ENCODE measurements around the gene NRN1L. TPM values are rescaled to one million over a fixed set of nuclear protein-coding genes. Genes with fewer than 3 reads are reported as not detected.
A peak's percentile ranks its signal among the peaks of the same experiment; 100 is the strongest.

Gene NRN1L
- total and polyA plus RNA-seq, 2 donors (not counting 3 experiments of a cell fraction or from before 2014, with no cell fraction given): 0.37 TPM; not detected in 1

DNA sequence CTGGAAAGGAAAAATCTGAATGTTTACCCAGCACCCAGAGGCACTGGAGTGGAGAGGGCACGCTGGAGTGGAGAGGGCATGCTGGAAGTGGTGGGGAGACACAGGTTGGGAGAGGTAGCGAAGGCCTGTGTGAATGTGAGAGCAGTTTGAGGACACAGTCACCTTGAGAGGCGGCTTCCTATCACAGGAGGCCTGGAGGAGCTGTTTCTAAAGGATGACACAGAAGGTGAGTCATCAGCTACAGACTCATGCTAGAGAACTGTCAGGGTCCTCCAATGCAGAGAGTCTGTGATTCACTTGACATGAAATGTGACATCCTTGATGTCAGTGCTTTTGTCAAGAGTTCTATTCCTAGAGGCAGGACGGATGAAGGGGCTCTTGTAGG lies 33.2 kb downstream of the NRN1L start:
- Histone ChIP-seq H3K27me3 (ENCODE audit: control insufficient read depth in 2 of 2, insufficient read depth in 2 of 2, low read length in 2 of 2) (no peaks in the 10 kb centered on the region), H3K9ac (replicated peaks; ENCODE audit: extremely low read depth, insufficient read depth, low read length) (no peak overlapping the region), H3K36me3 (ENCODE audit: control insufficient read depth in 2 of 2, extremely low read depth in 1 of 2, insufficient read depth in 2 of 2, low read length in 2 of 2) (peaks cover 0 to 14% of the 10 kb centered on the region in 2 experiments), H3K4me3 (replicated peaks in 1 of 3; ENCODE audit: insufficient read depth in 1 of 3, low read depth in 1 of 3, low read length in 3 of 3) (no peak overlapping the region), H3K79me2 (ENCODE audit: control insufficient read depth, insufficient read depth, low read length) (no peaks in the 10 kb centered on the region), H3K9me1 (replicated peaks; ENCODE audit: control insufficient read depth, extremely low read depth, insufficient read depth, low read length) (no peaks in the 10 kb centered on the region), H2AFZ (ENCODE audit: low read depth, low read length) (no peak overlapping the region), H3K4me1 (ENCODE audit: control insufficient read depth, extremely low read depth, insufficient read depth, low read length) (no peaks in the 10 kb centered on the region), H3K9me3 (replicated peaks; ENCODE audit: control insufficient read depth, insufficient read depth, low read length) (no peaks in the 10 kb centered on the region), H3K4me2 (ENCODE audit: insufficient read depth, low read length) (no peak overlapping the region), H3K27ac (ENCODE audit: insufficient read depth, low read depth, low read length) (no peak overlapping the region), H4K20me1 (replicated peaks; ENCODE audit: control insufficient read depth, extremely low read depth, insufficient read depth, low read length) (no peaks in the 10 kb centered on the region)
- peak; percentile 62 for TF ChIP-seq JUN (IDR thresholded peaks at IDR 0.05; ENCODE audit: borderline replicate concordance, insufficient read depth, insufficient read length, low read depth)
- no peak for TF ChIP-seq POLR2AphosphoS5 (IDR thresholded peaks at IDR 0.05; ENCODE audit: insufficient read depth, low read depth, low read length)
- BruUV-seq (replicated peaks): no TSS peak
- CTCF ChIA-PET: interaction anchor here (0.8 to 1.7 kb wide), 4 partner anchors 34 to 397 kb away, joined by 3 to 6 read pairs (median 4); no protein-coding TSS in a partner anchor
- intact Hi-C loops (cut with micrococcal nuclease): no loop called here
- dilution Hi-C loops (cut with MboI; ENCODE audit: extremely low pct_ligation_motif_present, low sequenced_read_pairs): loop anchor here (25.0 kb wide), 1 partner anchor 231 kb away; no protein-coding TSS in a partner anchor
- POLR2A ChIA-PET: no interaction called here
- no peak for DNase-seq (ENCODE audit: low read depth, low spot score)
- no peak for FAIRE-seq

DNA sequence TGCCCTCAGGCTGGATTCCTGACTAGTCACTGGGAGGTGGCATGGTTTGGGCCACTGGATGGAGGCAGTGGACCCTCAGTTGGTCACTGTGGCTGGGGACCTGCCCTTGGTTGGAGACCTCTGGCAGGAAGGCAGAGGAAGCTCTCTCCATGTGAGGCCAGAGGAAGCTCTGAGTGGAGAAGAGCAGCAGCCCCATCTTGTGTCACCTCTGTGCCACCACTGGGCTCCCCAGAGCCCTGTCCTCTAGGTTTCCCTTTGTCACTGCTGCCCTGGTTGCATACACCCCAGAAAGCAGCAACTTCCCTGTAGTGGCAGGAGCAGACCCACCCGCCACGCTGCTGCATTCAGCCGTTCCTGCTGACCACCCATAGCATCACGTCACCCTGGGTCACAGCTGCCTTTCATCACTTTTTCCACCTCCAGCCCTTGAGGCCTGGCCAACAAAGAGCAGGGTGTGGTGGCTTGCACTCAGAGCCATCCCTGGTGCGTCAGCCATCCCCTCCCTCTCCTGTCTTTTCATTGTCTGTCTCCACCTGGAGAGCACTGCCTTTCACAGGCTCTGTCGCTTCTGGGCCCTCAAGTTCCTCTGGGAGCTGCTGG lies 35.0 kb downstream of the NRN1L start:
- no peak for TF ChIP-seq JUN (IDR thresholded peaks at IDR 0.05; ENCODE audit: borderline replicate concordance, insufficient read depth, insufficient read length, low read depth)
- no peak for TF ChIP-seq GATA2 (IDR thresholded peaks at IDR 0.05; ENCODE audit: insufficient read depth, insufficient read length, low read depth, low read length)
- TF ChIP-seq, protein P1, sequence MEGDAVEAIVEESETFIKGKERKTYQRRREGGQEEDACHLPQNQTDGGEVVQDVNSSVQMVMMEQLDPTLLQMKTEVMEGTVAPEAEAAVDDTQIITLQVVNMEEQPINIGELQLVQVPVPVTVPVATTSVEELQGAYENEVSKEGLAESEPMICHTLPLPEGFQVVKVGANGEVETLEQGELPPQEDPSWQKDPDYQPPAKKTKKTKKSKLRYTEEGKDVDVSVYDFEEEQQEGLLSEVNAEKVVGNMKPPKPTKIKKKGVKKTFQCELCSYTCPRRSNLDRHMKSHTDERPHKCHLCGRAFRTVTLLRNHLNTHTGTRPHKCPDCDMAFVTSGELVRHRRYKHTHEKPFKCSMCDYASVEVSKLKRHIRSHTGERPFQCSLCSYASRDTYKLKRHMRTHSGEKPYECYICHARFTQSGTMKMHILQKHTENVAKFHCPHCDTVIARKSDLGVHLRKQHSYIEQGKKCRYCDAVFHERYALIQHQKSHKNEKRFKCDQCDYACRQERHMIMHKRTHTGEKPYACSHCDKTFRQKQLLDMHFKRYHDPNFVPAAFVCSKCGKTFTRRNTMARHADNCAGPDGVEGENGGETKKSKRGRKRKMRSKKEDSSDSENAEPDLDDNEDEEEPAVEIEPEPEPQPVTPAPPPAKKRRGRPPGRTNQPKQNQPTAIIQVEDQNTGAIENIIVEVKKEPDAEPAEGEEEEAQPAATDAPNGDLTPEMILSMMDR (IDR thresholded peaks at IDR 0.05; ENCODE audit: extremely low read depth in 1 of 2, insufficient read depth in 1 of 2, low read depth in 1 of 2, low read length in 2 of 2): no peak
- TF ChIP-seq, protein P2, sequence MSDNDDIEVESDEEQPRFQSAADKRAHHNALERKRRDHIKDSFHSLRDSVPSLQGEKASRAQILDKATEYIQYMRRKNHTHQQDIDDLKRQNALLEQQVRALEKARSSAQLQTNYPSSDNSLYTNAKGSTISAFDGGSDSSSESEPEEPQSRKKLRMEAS (IDR thresholded peaks at IDR 0.05; ENCODE audit: insufficient read depth, insufficient read length): no peak
- no peak for TF ChIP-seq EZH2 (IDR thresholded peaks at IDR 0.05; ENCODE audit: borderline replicate concordance, low read depth, low read length, severe bottlenecking)
- no peak for TF ChIP-seq POLR2AphosphoS5 (IDR thresholded peaks at IDR 0.05; ENCODE audit: insufficient read depth, low read depth, low read length)
- no peak for TF ChIP-seq POLR2A (IDR thresholded peaks at IDR 0.05; ENCODE audit: low read depth, low read length)
- no peak for TF ChIP-seq FOS (IDR thresholded peaks at IDR 0.05; ENCODE audit: borderline replicate concordance, insufficient read depth, low read length)
- TF ChIP-seq MYC (IDR thresholded peaks at IDR 0.05; ENCODE audit: low read depth, low read length): no peak
- no peak overlapping the region for H2AFZ ChIP-seq (ENCODE audit: low read depth, low read length)
- dilution Hi-C loops (cut with MboI; ENCODE audit: extremely low pct_ligation_motif_present, low sequenced_read_pairs) (loop anchor here (25.0 kb wide), 1 partner anchor 232 kb away; no protein-coding TSS in a partner anchor), intact Hi-C loops (cut with micrococcal nuclease) (loop anchor here (10.0 kb wide), 1 partner anchor 395 kb away; the partner anchor contains the start of gene RIPOR1)
- H3K4me1 ChIP-seq (ENCODE audit: control insufficient read depth, extremely low read depth, insufficient read depth, low read length): no peaks in the 10 kb centered on the region
- peaks cover 0 to 20% of the 10 kb centered on the region in 2 experiments for H3K36me3 ChIP-seq (ENCODE audit: control insufficient read depth in 2 of 2, extremely low read depth in 1 of 2, insufficient read depth in 2 of 2, low read length in 2 of 2)
- ChIA-PET POLR2A (no interaction called here), CTCF (interaction anchor here (0.6 to 1.7 kb wide), 4 partner anchors 33 to 121 kb away, joined by 3 to 9 read pairs (median 3); no protein-coding TSS in a partner anchor)
- no peak overlapping the region for H3K4me2 ChIP-seq (ENCODE audit: insufficient read depth, low read length)
- no peak for DNase-seq (ENCODE audit: low read depth, low spot score)
- no TSS peak for BruUV-seq (replicated peaks)
- H3K9ac ChIP-seq (replicated peaks; ENCODE audit: extremely low read depth, insufficient read depth, low read length): no peak overlapping the region
- no peaks in the 10 kb centered on the region for H3K9me3 ChIP-seq (replicated peaks; ENCODE audit: control insufficient read depth, insufficient read depth, low read length)
- H3K27me3 ChIP-seq (ENCODE audit: control insufficient read depth in 2 of 2, insufficient read depth in 2 of 2, low read length in 2 of 2): no peaks in the 10 kb centered on the region
- no peak overlapping the region for H3K4me3 ChIP-seq (replicated peaks in 1 of 3; ENCODE audit: insufficient read depth in 1 of 3, low read depth in 1 of 3, low read length in 3 of 3)
- no peaks in the 10 kb centered on the region for H4K20me1 ChIP-seq (replicated peaks; ENCODE audit: control insufficient read depth, extremely low read depth, insufficient read depth, low read length)
- H3K9me1 ChIP-seq (replicated peaks; ENCODE audit: control insufficient read depth, extremely low read depth, insufficient read depth, low read length): no peaks in the 10 kb centered on the region
- no peaks in the 10 kb centered on the region for H3K79me2 ChIP-seq (ENCODE audit: control insufficient read depth, insufficient read depth, low read length)
- no peak overlapping the region for H3K27ac ChIP-seq (ENCODE audit: insufficient read depth, low read depth, low read length)
- FAIRE-seq: no peak
